ENCODE measurements around the gene ZNF99.
"Not testable (repeated sequence)": the region's sequence is repeated elsewhere in the genome, so short reads cannot be mapped to it uniquely, and the experiment has no call there.

The ZNF99 gene

DNA sequence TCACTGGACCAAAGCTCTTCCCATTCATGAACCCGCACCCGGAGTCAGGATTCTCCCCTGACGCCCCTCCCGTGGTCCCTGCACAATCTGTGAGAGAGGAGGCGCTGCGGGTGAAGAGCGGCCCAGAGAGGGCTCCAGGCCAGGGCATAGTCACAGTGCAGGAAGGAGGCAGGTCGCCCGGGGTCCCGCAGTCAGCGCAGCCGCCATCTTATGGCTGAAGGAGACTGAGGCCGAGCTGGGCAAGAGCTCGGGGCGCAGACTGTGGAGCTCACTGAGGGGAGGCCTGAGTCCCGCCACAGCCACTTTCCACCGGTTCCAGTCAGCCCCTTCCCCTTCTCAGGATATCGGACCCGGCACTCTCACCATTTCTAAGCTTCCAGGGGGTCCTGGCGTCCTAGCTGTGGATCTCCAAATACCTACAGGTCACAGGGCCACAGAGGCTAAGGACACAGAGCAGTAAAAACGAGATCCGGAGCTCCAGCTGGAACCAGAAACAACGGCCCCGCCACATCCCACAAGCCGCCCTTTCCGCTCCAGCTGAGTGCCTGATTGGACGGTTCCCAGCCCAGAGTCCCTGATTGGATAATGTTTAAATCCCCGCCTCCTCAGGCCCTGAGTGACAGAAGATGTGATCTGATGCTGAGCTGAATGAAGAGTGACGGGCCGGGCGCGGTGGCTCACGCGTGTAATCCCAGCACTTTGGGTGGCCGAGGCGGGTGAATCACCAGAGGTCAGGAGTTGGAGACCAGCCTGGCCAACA lies at the start of gene ZNF99:
TSS of gene ZNF99 (minus strand) at position 501 of the 760 bp plus-strand sequence. CDS start at position 366, 135 bp downstream.
- H3K27ac ChIP-seq = no peak within 1 kb of the TSS
- no peak for DNase-seq (ENCODE audit: low read depth, low spot score)

DNA sequence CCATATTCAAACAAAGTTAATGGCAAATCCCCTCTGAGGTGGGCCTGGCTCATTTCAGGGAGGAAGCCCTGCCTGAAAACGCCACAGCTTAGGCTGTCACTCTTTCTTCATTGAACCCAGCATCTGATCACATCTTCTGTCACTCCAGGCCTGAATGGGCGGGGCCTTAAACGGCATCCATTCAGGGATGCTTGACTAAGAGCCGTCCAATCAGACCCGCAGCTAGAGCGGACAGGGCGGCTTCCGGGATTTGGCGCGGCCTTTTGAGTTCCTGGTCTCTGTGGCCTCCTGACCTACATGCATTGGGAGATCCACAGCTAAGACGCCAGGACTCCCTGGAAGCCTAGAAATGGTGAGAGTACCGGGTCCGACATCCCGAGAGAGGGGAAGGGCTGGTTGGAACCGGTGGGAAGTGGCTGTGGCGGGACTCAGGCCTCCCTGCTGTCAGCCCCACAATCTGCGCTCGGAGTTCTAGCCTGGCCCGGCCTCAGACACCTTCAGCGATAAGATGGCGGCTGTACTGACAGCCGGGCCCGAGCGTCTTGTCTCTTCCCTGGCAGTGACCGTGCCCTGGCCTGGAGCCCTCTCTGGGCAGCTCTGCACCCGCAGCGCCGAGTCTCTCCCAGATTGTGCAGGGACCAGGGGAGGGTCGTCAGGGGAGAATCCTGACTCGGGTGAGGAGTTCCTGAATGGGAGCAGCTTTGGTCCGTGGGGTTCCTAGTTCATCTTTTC lies 48.2 kb upstream of the ZNF99 start, which contains the start of gene ZNF723:
TSS of gene ZNF723 (plus strand) at position 261 of the 732 bp plus-strand sequence. CDS start at position 350, 89 bp downstream.
- no peak within 1 kb of the TSS for H3K27ac ChIP-seq
- DNase-seq (ENCODE audit: low read depth, low spot score) = no peak

DNA sequence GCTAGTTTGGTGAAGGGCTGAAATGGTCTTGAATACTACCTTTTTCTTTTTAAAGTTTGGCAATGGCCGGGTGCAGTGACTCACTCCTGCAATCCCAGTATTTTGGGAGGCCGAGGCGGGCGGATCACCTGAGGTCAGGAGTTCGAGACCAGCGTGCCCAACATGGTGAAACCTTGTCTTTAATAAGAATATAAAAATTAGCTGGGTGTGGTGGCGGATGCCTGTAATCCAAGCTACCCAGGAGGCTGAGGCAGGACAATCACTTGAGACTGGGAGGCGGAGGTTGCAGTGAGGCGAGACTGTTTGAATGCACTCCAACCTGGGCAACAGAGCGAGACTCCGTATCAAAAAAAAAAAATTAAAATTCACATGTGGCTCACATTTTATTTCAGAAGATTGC lies 47.3 kb upstream of the ZNF99 start:
- no peak for DNase-seq (ENCODE audit: low read depth, low spot score)
- no peak overlapping the region for H3K27ac ChIP-seq

DNA sequence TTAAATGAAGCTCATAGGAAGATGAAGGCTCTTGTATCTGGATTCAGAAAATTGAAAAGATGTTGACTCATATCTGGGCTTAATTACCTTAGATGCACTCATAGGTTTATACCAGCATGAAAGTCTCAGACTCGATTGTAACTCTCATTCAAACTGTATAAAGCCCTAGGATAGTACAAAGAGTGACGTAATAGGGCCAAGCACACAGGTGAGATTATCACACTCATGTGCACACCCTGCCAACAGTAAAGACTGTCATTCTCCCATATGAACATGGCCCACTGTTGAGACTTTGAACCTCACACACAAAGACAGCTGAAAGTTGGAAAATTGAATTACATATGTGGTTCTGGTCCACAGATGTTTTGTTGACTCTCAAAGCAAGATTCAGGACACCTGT lies 30.2 kb upstream of the ZNF99 start:
- H3K27ac ChIP-seq = no peak overlapping the region

DNA sequence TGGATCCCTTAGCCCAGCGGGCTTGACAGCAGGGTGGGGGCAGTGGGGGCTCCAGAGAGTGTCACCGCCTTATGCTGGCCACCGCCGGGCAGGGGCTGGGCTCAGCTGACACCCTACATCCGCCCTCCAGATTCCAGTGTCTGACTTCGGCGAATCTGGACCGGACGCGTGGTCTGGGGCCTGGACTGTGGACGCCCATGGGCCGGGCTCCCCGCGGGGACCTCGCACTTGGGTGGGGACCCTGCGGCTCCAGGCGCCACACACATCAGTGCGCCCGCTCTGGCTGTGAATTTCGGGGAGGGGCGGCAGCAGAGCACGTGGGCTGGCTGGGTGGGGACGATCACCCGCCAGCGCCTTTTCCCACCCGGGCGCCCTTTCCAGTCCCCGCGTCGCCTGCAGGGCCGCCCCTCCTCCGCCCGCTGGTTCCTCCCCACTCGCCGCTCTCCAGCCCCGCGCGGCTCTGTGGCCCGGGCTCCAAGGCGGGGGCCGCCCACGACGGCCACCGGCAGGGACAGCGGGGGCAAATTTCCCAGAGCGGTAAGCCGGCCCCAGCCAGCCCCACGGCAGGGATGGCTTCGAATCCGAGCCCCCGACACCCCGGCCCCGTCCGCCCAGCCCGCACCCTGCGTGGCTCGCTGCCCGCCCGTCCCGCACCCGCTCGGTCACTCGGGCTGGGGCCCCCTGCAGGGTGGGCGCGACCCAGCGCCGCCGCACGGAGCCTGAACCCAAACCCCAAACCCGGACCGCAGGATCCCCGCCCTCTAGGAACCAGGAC lies 23.3 kb upstream of the ZNF99 start:
- no peak overlapping the region for H3K27ac ChIP-seq
- no peak for DNase-seq (ENCODE audit: low read depth, low spot score)

More for the DNA sequence above, 30.2 kb upstream of the ZNF99 start:
- DNase-seq (ENCODE audit: low read depth, low spot score) = no peak

DNA sequence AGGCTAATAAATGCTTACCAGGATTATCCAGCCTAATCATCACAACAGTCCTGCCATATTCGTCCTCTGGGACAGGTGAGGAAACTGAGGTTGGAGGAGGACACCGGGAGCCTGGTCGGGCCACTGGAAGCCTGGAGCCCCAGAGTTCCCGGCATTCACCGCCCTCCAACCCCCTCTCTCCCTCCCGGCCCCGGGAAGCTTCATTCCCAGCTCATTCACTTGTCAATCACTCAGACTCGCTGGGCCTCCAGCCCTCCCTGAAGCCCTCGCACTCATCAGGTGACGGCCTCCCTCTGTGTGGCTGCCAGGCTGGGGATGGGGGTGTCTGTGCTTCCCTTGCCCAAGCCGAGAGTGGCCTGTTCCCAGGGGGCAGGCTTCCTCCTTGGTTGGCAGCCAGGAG lies 22.5 kb upstream of the ZNF99 start:
- H3K27ac ChIP-seq = no peak overlapping the region

DNA sequence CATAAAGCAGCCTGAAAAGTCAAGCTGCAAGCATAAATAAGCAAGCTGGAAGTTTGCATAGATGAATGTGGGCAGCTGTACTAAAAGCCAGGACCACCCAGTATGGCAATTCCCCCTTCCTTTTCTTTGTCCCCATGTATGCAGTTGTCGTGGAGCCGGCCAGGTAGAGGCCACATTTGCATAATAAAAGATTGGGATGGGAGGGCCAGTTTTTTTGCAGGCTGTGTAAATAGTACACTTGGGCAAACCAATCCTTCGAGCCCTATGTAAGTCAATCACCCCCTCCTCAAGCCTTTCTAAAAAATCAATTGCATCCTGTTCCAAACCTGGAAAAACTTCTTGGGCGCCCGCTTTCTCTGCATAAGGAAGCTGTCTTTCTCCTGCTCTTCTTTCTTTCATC lies 13.1 kb upstream of the ZNF99 start:
- DNase-seq (ENCODE audit: low read depth, low spot score) = no peak
- no peak overlapping the region for H3K27ac ChIP-seq

More for the DNA sequence above, 22.5 kb upstream of the ZNF99 start:
- DNase-seq (ENCODE audit: low read depth, low spot score) = no peak

DNA sequence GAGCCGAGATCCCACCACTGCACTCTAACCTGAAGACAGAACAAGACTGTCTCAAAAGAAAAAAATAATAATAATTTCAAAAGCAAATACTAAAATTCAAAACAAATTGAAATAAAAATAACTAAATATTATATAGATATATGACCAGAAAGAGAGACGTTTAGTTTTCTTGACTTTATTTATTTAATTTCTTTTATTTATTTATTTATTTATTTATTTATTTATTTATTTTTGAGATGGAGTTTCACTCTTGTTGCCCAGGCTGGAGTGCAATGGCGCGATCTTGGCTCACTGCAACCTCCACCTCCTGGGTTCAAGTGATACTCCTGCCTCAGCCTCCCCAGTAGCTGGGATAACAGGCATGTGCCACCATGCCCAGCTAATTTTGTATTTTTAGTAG lies 8.9 kb upstream of the ZNF99 start:
- DNase-seq (ENCODE audit: low read depth, low spot score); H3K27ac ChIP-seq: not testable (repeated sequence)

DNA sequence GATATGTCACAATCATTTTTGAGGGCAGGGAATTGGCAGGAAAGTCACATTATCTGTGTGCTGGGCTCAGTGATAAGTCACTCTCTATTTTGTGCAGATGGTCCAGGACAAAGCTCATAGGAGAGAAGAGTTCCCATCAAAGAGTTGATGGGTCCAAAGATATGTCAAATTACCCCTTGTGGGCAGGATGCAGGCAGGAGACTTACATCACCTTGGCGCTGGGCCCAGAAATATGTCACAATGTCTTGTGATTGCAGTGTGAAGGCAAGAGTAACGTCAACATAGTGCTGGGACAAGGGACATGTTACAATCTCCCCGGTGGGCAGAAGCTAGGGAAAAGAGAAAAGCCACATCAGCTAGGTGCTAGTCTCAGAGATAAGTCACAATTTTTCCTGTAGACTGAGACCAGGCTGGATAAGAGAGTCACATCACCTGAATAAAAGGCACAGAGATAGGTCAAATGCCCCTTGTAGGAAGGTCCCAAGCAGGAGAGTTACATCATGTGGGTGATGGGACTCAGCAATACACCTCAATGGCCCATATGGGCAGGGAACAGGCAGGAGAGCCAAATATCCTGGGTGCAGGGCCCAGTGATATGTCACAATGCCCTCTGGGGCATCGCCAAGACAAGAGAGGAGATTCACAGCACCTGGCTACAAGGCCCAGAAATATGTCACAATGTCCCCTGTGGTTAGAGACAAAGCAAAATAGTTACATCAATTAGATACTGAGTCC lies 47.9 kb downstream of the ZNF99 start:
- DNase-seq (ENCODE audit: low read depth, low spot score) = no peak
- no peak overlapping the region for H3K27ac ChIP-seq

DNA sequence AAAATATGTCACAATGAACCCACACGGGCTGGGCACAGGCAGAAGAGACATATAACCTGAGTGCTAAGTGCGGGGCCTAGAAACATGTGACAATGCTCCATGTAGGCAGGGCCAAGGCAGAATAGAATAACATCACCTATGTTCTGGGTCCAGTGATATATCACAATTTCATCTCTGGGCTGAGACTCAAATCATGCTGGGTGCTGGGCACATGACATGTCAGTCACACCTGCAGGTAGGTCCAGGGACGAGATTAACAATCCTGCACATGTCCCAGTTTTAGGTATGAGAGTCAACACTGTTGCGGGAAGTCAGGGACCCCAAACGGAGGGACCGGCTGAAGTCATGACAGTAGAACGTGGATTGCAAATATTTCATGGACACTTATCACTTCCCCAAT lies 50.3 kb downstream of the ZNF99 start:
- no peak for DNase-seq (ENCODE audit: low read depth, low spot score)
- no peak overlapping the region for H3K27ac ChIP-seq

DNA sequence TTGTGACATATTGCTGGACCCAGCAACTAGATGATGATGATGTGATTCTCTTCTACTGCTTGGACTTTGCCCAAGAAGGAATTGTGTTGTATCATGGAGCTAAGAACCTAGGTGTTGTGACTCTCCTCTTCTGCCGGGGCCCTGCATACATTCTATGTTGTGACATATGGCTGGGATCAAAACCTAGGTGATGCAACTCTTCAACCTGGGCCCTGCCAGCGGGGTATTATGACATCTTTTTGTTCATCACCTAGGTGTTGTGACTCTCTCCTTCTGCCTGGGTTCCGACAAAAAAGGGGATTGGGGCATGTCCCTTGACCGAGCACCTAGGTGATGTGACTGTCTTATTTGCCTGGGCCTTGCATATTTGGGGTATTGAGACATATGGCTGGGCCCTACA lies 55.7 kb downstream of the ZNF99 start:
- not testable (repeated sequence) for DNase-seq (ENCODE audit: low read depth, low spot score); H3K27ac ChIP-seq

DNA sequence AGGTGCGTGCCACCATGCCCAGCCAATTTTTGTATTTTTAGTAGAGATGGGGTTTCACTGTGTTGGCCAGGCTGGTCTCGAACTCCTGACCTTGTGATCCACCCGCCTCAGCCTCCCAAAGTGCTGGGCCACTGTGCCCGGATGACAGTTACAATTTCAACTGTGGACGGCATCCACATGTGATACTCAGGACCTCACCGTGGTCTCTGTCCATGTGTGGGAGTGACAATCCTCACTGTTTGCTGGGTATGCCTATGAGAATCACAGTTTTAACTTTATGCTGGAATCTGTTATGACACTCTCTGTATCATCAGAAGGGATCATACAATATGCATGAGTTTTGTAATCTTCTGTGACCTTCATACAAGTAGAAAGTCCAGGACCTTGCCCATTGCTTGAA lies 62.4 kb downstream of the ZNF99 start:
- H3K27ac ChIP-seq; DNase-seq (ENCODE audit: low read depth, low spot score): not testable (repeated sequence)

DNA sequence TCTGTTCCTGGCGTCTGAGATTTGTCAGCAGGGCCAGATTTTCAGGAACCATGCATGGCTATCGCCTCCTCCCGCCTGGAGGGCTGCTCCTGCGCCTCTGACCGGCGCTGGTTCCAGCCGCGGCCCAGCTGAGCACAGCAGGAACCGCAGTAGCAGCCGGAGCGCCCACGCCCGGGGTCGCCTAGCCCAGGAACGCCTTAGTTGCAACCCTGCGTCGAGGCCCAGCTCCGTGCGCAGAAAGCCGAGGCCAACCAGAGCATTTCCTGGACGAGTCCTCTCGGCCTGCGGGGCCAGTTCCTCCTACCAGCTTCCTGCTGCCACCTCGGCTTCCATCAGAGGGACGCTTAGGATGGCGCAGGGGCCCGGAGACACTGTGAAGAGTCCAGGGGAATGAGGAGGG lies 75.0 kb downstream of the ZNF99 start:
- no peak overlapping the region for H3K27ac ChIP-seq
- no peak for DNase-seq (ENCODE audit: low read depth, low spot score)

DNA sequence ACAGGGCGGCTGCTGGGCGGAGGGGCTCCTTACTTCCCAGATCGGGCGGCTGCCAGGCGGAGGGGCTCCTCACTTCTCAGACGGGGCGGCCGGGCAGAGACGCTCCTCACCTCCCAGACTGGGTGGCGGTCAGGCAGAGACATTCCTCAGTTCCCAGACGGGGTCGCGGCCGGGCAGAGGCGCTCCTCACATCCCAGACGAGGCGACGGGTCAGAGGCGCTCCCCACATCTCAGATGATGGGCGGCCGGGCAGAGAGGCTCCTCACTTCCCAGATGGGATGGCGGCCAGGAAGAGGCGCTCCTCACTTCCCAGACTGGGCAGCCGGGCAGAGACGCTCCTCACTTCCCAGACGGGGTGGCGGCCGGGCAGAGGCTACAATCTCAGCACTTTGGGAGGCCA lies 80.9 kb downstream of the ZNF99 start:
- not testable (repeated sequence) for H3K27ac ChIP-seq; DNase-seq (ENCODE audit: low read depth, low spot score)

DNA sequence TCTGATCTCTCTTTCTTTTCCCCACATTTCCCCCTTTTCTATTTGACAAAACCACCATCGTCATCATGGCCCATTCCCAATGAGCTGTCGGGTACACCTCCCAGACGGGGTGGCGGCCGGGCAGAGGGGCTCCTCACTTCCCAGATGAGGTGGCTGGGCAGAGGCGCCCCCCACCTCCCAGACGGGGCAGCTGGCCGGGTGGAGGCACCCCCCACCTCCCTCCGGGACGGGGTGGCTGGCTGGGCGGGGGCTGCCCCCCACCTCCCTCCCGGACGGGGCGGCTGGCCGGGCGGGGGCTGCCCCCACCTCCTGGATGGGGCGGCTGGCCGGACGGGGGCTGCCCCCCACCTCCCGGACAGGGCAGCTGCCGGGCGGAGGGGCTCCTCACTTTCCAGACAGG lies 81.3 kb downstream of the ZNF99 start:
- DNase-seq (ENCODE audit: low read depth, low spot score); H3K27ac ChIP-seq: not testable (repeated sequence)
